HT1080 (cell line): ENCODE measurements around the gene LIN7A. TPM values are rescaled to one million over a fixed set of nuclear protein-coding genes. Genes with fewer than 3 reads are reported as not detected.

ENCODE experiments used
- DNase-seq: peaks from one replicate; pipeline ENCODE4 v3.0.0-alpha.2; 2015; ENCODE audit warnings: low read depth
- polyA plus RNA-seq, 2 experiments: library from polyadenylated mRNA; depleted of rRNA; stranded (reverse); fragments of >200 nt; gene quantifications; 2 replicates each; pipeline ENCODE4 v1.2.3, GENCODE V29; 2015
- total RNA-seq: library from RNA; depleted of rRNA; stranded (reverse); fragments of >200 nt; shearing (Covaris generic); gene quantifications from 2 replicates; pipeline ENCODE4 v1.2.3, GENCODE V29; 2014; rRNA removed

Gene LIN7A
- 1.1 and 1.8 TPM in 2 replicates for total RNA-seq
- polyA plus RNA-seq (2015; cell fraction: cytosol; rRNA removed): 0.21 and 0.28 TPM in 2 replicates
- polyA plus RNA-seq (2015; cell fraction: nucleus; rRNA removed): 0.22 and 0.77 TPM in 2 replicates

GRCh38 chr12:80937391-80938238, at the start of gene LIN7A:
LIN7A (minus strand) TSS chr12:80937934; CDS start chr12:80937722, 212 bp downstream.
- DNase-seq: no peak

DNA sequence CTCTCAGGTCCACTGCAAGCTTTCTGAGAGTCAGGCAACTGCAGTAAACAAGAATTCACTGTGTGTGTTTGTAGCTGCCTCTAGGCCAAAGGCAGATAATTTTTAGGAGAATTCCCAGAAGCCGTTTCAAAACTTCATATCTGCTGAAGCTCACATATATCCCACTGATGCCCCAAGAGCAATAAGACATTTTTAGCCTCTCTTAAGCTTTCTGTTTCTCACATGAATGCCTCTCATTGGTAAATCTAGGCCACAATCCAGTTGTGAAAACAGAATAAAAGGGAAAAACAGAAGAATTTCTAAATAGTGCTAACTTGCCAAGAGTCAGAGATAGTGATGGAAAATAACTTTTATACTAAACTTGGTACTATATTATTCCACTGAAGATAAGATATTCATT, 48.5 kb upstream of the LIN7A start:
- no peak for DNase-seq

DNA sequence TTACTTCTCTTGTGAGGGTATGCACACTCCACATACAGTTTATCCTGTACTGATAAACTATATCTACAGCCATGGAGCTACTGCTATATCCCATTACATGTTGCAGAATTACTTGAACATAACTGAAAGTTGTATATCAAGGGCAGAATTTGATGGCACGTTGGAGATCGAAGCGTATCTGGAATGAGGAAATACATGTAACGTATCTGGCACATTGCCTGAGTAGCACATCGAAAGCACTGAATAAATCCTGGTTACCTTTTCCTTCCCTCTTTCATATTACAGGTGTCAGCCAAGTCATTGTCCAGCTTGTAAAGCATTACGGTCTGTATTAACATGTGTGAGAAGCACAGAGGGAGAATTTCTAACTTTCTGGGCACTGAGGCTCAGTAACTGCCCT, 42.1 kb upstream of the LIN7A start:
- no peak for DNase-seq

DNA sequence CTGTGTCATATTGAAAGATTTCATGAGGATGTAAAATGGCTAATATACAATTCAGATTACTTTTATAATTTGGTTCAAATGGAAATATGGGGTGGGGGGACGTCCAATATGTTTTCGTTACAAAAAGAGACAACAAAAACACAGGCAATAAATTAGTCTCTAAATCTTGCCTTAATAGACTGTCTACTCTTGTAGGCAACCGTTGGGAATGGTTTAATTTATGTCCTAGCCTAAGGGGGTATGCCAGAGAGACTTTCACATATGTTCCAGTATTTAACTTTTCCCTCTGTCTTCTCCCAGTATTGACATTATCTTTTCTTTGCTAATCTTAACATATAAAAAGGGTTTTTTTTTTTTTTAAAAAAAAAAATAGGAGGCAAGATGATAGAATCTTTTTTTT, 41.5 kb upstream of the LIN7A start:
- DNase-seq: no peak

- no peak for DNase-seq
These were observed 39.6 kb upstream of the LIN7A start for GRCh38 chr12:80977346-80977745.

- DNase-seq: no peak
These were observed 30.6 kb upstream of the LIN7A start for GRCh38 chr12:80968326-80968725.

DNA sequence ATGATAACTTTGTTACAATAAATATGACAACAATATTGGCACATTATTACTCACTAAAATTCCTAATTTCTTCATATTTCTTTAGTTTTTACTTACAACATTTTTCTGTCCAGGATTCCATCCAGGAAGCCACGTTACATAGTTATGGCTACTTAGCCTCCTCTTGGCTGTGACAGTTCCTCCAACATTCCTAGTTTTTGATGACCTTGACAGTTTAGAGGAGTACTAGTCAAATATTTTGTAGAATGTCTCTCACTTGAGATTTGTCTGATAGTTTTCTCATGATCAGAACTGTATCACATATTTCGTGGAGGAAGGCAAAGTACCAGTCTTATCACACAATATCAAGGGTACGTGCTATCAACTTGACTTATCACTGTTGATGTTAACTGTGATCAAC, 29.8 kb upstream of the LIN7A start:
- no peak for DNase-seq

GRCh38 chr12:80966001-80966400, 28.3 kb upstream of the LIN7A start:
- DNase-seq: no peak

- no peak for DNase-seq
These were observed 20.4 kb upstream of the LIN7A start for GRCh38 chr12:80958162-80958561.

GRCh38 chr12:80954857-80955520, 17.3 kb upstream of the LIN7A start:
- no peak for DNase-seq

- no peak for DNase-seq
These were observed 14.7 kb upstream of the LIN7A start for GRCh38 chr12:80952443-80952842.

- no peak for DNase-seq
These were observed 8.9 kb upstream of the LIN7A start for GRCh38 chr12:80946591-80946990.

DNA sequence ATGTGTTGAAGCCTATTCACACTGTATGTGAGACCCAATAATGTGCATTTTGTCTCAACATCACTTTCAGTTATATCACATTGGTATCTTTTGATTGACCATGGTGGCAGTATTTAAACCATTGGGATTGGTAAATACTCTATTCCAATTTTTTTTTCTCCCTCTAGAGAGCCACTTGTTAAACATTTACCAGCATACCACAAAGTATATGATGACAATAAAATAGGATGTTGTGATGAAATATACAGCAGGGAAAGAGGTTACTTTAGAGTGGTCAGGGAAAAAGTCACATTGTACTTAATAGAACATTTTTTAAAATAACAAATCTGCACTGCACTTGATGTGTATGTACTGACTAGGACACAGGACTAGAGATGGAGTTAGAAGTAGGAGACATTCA, 5.6 kb upstream of the LIN7A start:
- no peak for DNase-seq

- DNase-seq: no peak
These were observed 4.2 kb upstream of the LIN7A start for GRCh38 chr12:80941916-80942315.

- DNase-seq: no peak
These were observed 1.7 kb upstream of the LIN7A start for GRCh38 chr12:80939231-80939950.

- DNase-seq: no peak
These were observed 663 bp upstream of the LIN7A start for GRCh38 chr12:80938397-80938796.

GRCh38 chr12:80936642-80937390, 918 bp downstream of the LIN7A start:
- peak; percentile 37 for DNase-seq

DNA sequence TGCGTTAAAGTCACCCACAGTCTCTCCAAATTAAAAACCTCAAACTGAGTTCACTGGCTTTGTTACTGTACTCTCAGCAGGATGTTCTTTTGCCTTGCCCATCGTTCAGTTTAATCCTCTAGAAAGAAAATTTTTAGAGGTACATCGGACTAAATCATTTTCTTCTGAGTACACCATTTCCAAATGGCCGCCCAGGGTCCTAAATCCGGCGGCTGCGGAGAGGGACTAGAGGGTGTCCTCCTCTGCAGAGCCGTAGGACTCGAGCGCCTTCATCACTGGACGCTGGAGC, 1.4 kb downstream of the LIN7A start:
- no peak for DNase-seq

DNA sequence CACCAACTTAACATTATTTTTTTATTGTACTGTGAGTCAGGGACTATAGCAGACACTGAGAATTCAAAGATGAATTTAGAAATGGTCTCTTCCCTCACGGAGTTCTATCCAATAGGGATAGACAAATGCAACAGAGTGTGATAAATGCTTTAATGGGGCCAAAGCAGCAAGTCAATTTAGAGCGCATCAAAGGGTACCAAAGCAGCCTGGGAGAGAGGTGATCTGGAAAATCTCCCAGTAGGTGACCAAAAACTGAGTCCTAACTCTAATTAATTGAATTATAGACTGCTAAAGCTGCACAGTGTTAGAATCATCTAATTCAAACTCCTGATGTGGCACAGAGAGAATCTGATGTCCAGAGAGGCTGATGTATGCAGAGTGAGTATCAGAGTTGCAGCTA, 2.6 kb downstream of the LIN7A start:
- DNase-seq: no peak

- DNase-seq: no peak
These were observed 11.8 kb downstream of the LIN7A start for GRCh38 chr12:80925983-80926382.

DNA sequence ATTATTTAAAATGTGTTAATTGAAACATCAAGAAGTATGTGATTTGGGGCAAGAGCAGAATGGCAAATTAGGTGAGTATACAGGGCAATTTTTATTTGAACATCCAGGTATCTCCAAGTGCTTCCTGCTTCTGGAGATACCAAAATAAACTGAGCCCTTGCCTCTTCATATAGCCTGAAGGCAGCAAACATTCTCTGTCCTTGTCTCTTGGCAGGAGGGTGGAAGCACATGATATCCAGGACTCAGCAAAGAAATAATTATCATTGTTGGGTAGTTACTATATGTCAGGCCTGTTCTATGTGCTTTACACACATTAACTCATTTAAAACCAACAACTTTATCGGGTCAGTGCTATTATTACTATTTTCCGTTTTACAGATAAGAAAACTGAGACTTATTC, 12.5 kb downstream of the LIN7A start:
- DNase-seq: no peak
